Breast epithelium (tissue), 4 donors: ENCODE data around the gene SPSB1. TPM values are rescaled to one million over a fixed set of nuclear protein-coding genes. Genes with fewer than 3 reads are reported as not detected.
A peak's percentile ranks its signal among the peaks of the same experiment; 100 is the strongest.

Experiments
- DNase-seq, 2 donors: peaks; one replicate each; pipeline ENCODE4 v3.0.0-alpha.2; 2019; ENCODE audit warnings: low spot score in 2 of 2
- H3K27ac ChIP-seq, 2 donors: fragments of 200-600 bp; sonication (generic) in 1 of 2; one replicate each; pipeline ENCODE4 v1.5.1; 2016 to 2019; ENCODE audit warnings: mild to moderate bottlenecking in 1 of 2
- H3K27me3 ChIP-seq, 2 donors: fragments of 200-600 bp; sonication (generic) in 1 of 2; one replicate each; pipeline versions ENCODE4 v1.5.1 to v1.6.0; 2017 to 2019; ENCODE audit warnings: control low read depth in 1 of 2, mild to moderate bottlenecking in 1 of 2
- H3K36me3 ChIP-seq: fragments of 200-600 bp; one replicate; pipeline ENCODE4 v1.5.1; 2019
- H3K4me1 ChIP-seq, 2 donors: fragments of 200-600 bp; sonication (generic); one replicate each; pipeline ENCODE4 v1.5.1; 2016 to 2019; ENCODE audit warnings: control low read depth in 1 of 2
- H3K4me3 ChIP-seq, 3 donors: fragments of 200-600 bp; sonication (generic); 1 replicate in 2 of 3; 2 replicates in 1 of 3; pipeline ENCODE4 v1.5.1; 2016 to 2019; ENCODE audit warnings: mild to moderate bottlenecking in 3 of 3, moderate library complexity in 2 of 3
- H3K9me3 ChIP-seq, 2 donors: fragments of 200-600 bp; sonication (generic) in 1 of 2; one replicate each; pipeline ENCODE4 v1.5.1; 2016 to 2019; ENCODE audit warnings: control low read depth in 1 of 2
- CTCF ChIP-seq, 3 donors: fragments of 450-650 bp; IDR thresholded peaks; one replicate each; pipeline ENCODE4 v1.5.1; 2016 to 2017; ENCODE audit warnings: antibody characterized with exemption in 3 of 3, mild to moderate bottlenecking in 3 of 3, moderate library complexity in 3 of 3
- POLR2A ChIP-seq: fragments of 450-650 bp; IDR thresholded peaks from one replicate; pipeline ENCODE4 v1.6.1; 2016; ENCODE audit warnings: antibody characterized with exemption, mild to moderate bottlenecking, moderate library complexity
- POLR2AphosphoS5 ChIP-seq, 3 donors: sonication (generic); formaldehyde crosslinking; IDR thresholded peaks; one replicate each; pipeline ENCODE4 v1.6.1; 2017; ENCODE audit warnings: antibody characterized with exemption in 3 of 3
- intact Hi-C: fragments of 100-400 bp; cut with DNase I; formaldehyde crosslinking; loops from one replicate; pipeline ENCODE4 v1.15.1; 2023; ENCODE audit warnings: low total_unique reads
- total RNA-seq, 3 donors: library from RNA; depleted of rRNA; stranded (reverse); fragments of >200 nt; gene quantifications; one replicate each; pipeline ENCODE4 v1.1.0, GENCODE V29; 2016

SPSB1 gene
- total RNA-seq, 3 donors from 2014 or later = 30.6 to 52.5 (median 34.4) TPM

GRCh38 chr1:9293533-9294404, 1.1 kb downstream of the SPSB1 start:
- H3K27ac ChIP-seq = peak overlapping the region; percentile 92 to 94
- H3K4me3 ChIP-seq = peak overlapping the region; percentile 80 to 98 (median 90)
- peaks cover 0 to 3% of the 10 kb centered on the region in 2 donors for H3K4me1 ChIP-seq
- TF ChIP-seq CTCF (IDR thresholded peaks at IDR 0.05) (no peak), POLR2A (no peak), POLR2AphosphoS5 (IDR thresholded peaks at IDR 0.05) (peak in 2 of 3 donors; percentile 29 to 40)
- H3K27me3 ChIP-seq = no peaks in the 10 kb centered on the region
- intact Hi-C loops = no loop called here
- no peak for DNase-seq
- no peaks in the 10 kb centered on the region for H3K36me3 ChIP-seq
- H3K9me3 ChIP-seq = peaks cover 0 to 4% of the 10 kb centered on the region in 2 donors

GRCh38 chr1:9294405-9294773, 1.7 kb downstream of the SPSB1 start:
- H3K27ac ChIP-seq = peak overlapping the region; percentile 92 to 94
- no peaks in the 10 kb centered on the region for H3K27me3 ChIP-seq
- H3K9me3 ChIP-seq = no peaks in the 10 kb centered on the region
- no peaks in the 10 kb centered on the region for H3K36me3 ChIP-seq
- H3K4me1 ChIP-seq = peaks cover 0 to 3% of the 10 kb centered on the region in 2 donors
- intact Hi-C loops = no loop called here
- no peak for TF ChIP-seq POLR2AphosphoS5 (IDR thresholded peaks at IDR 0.05)
- no peak for TF ChIP-seq CTCF (IDR thresholded peaks at IDR 0.05)
- TF ChIP-seq POLR2A = no peak
- H3K4me3 ChIP-seq = peak overlapping the region; percentile 80 to 98 (median 90)
- DNase-seq = no peak

- TF ChIP-seq POLR2A = no peak
- TF ChIP-seq CTCF (IDR thresholded peaks at IDR 0.05) = no peak
- TF ChIP-seq POLR2AphosphoS5 (IDR thresholded peaks at IDR 0.05) = no peak
- H3K36me3 ChIP-seq = no peaks in the 10 kb centered on the region
- no peaks in the 10 kb centered on the region for H3K4me1 ChIP-seq
- H3K9me3 ChIP-seq = no peaks in the 10 kb centered on the region
- H3K27ac ChIP-seq = peak overlapping the region; percentile 30 to 94
- no peaks in the 10 kb centered on the region for H3K27me3 ChIP-seq
- DNase-seq = no peak
- H3K4me3 ChIP-seq = peak overlapping the region; percentile 80 to 98 (median 90)
- intact Hi-C loops = no loop called here
Measured at GRCh38 chr1:9294910-9295636, 2.4 kb downstream of the SPSB1 start.

GRCh38 chr1:9295884-9296283, 3.2 kb downstream of the SPSB1 start:
- no peaks in the 10 kb centered on the region for H3K36me3 ChIP-seq
- H3K4me1 ChIP-seq = no peaks in the 10 kb centered on the region
- H3K4me3 ChIP-seq = peak overlapping the region in 1 of 3 donors; percentile 80
- TF ChIP-seq POLR2A = no peak
- no peak for TF ChIP-seq CTCF (IDR thresholded peaks at IDR 0.05)
- no peak for TF ChIP-seq POLR2AphosphoS5 (IDR thresholded peaks at IDR 0.05)
- no peak overlapping the region for H3K27ac ChIP-seq
- H3K9me3 ChIP-seq = no peaks in the 10 kb centered on the region
- intact Hi-C loops = no loop called here
- H3K27me3 ChIP-seq = no peaks in the 10 kb centered on the region
- no peak for DNase-seq

GRCh38 chr1:9296850-9297249, 4.2 kb downstream of the SPSB1 start:
- Histone ChIP-seq H3K27ac (no peak overlapping the region), H3K4me1 (no peaks in the 10 kb centered on the region)
- intact Hi-C loops = no loop called here

More at GRCh38 chr1:9296850-9297249, 4.2 kb downstream of the SPSB1 start:
- DNase-seq = no peak
- H3K4me3 ChIP-seq = peak overlapping the region in 1 of 3 donors; percentile 80
- no peak for TF ChIP-seq POLR2A
- TF ChIP-seq POLR2AphosphoS5 (IDR thresholded peaks at IDR 0.05) = peak; percentile 28 to 91 (median 42)
- H3K9me3 ChIP-seq = no peaks in the 10 kb centered on the region
- no peaks in the 10 kb centered on the region for H3K27me3 ChIP-seq
- H3K36me3 ChIP-seq = no peaks in the 10 kb centered on the region
